ENCODE results near the gene EXOC4. TPM values are rescaled to one million over a fixed set of nuclear protein-coding genes. Genes with fewer than 3 reads are reported as not detected.

The EXOC4 gene
- total RNA-seq, 1 experiment from 2014 or later = 66.2 TPM

GRCh38 chr7:133587903-133588302 lies 335.0 kb downstream of the EXOC4 start:
- H3K9me3 ChIP-seq = no peaks in the 10 kb centered on the region
- H3K27me3 ChIP-seq (replicated peaks; ENCODE audit: control insufficient read depth, insufficient read depth, low read length) = no peaks in the 10 kb centered on the region
- Mint-ChIP-seq H3K9me3 (ENCODE audit: unreplicated experiment) (no peaks in the 10 kb centered on the region), H3K4me1 (ENCODE audit: low read depth, unreplicated experiment) (no peaks in the 10 kb centered on the region), H3K4me3 (ENCODE audit: unreplicated experiment) (no peak overlapping the region), H3K36me3 (ENCODE audit: insufficient read depth, unreplicated experiment) (peaks cover 6% of the 10 kb centered on the region), H3K27me3 (ENCODE audit: insufficient read depth, unreplicated experiment) (no peaks in the 10 kb centered on the region), H3K27ac (ENCODE audit: unreplicated experiment) (no peak overlapping the region)
- BruUV-seq (replicated peaks) = no TSS peak
- ChIA-PET POLR2A (no interaction called here), CTCF (no interaction called here)
- no peak overlapping the region for H3K4me3 ChIP-seq (ENCODE audit: low read depth, low read length)
- no peaks in the 10 kb centered on the region for H3K36me3 ChIP-seq (ENCODE audit: control insufficient read depth, insufficient read depth, low read length)
- no peak for DNase-seq
- H3K4me1 ChIP-seq = no peaks in the 10 kb centered on the region
- intact Hi-C loops (cut with micrococcal nuclease; ENCODE audit: unreplicated experiment) = no loop called here
- TF ChIP-seq CTCF (IDR thresholded peaks at IDR 0.05; ENCODE audit: insufficient read depth in 1 of 2, low read depth in 1 of 2, low read length in 1 of 2, severe bottlenecking in 1 of 2, unreplicated experiment in 1 of 2) = no peak

- no peak overlapping the region for H3K4me3 ChIP-seq (ENCODE audit: low read depth, low read length)
- H3K27ac Mint-ChIP-seq (ENCODE audit: unreplicated experiment) = no peak overlapping the region
- CTCF ChIA-PET = no interaction called here
Observed at GRCh38 chr7:133590795-133591194, 337.9 kb downstream of the EXOC4 start.

GRCh38 chr7:133591704-133592340 lies 338.9 kb downstream of the EXOC4 start:
- POLR2A ChIA-PET = no interaction called here
- no TSS peak for BruUV-seq (replicated peaks)
- no peaks in the 10 kb centered on the region for H3K4me1 ChIP-seq
- intact Hi-C loops (cut with micrococcal nuclease; ENCODE audit: unreplicated experiment) = no loop called here
- no peak overlapping the region for H3K27ac Mint-ChIP-seq (ENCODE audit: unreplicated experiment)
- H3K9me3 ChIP-seq = no peaks in the 10 kb centered on the region
- H3K9me3 Mint-ChIP-seq (ENCODE audit: unreplicated experiment) = no peaks in the 10 kb centered on the region
- no peak for TF ChIP-seq CTCF (IDR thresholded peaks at IDR 0.05; ENCODE audit: insufficient read depth in 1 of 2, low read depth in 1 of 2, low read length in 1 of 2, severe bottlenecking in 1 of 2, unreplicated experiment in 1 of 2)
- no peak overlapping the region for H3K4me3 Mint-ChIP-seq (ENCODE audit: unreplicated experiment)
- no peaks in the 10 kb centered on the region for H3K36me3 ChIP-seq (ENCODE audit: control insufficient read depth, insufficient read depth, low read length)
- H3K27me3 ChIP-seq (replicated peaks; ENCODE audit: control insufficient read depth, insufficient read depth, low read length) = no peaks in the 10 kb centered on the region
- CTCF ChIA-PET = no interaction called here
- peaks cover 6% of the 10 kb centered on the region for H3K36me3 Mint-ChIP-seq (ENCODE audit: insufficient read depth, unreplicated experiment)
- H3K27me3 Mint-ChIP-seq (ENCODE audit: insufficient read depth, unreplicated experiment) = no peaks in the 10 kb centered on the region
- H3K4me1 Mint-ChIP-seq (ENCODE audit: low read depth, unreplicated experiment) = no peaks in the 10 kb centered on the region
- no peak for DNase-seq
- H3K4me3 ChIP-seq (ENCODE audit: low read depth, low read length) = no peak overlapping the region

More at GRCh38 chr7:133590795-133591194, 337.9 kb downstream of the EXOC4 start:
- H3K27me3 ChIP-seq (replicated peaks; ENCODE audit: control insufficient read depth, insufficient read depth, low read length) = no peaks in the 10 kb centered on the region
- intact Hi-C loops (cut with micrococcal nuclease; ENCODE audit: unreplicated experiment) = no loop called here
- POLR2A ChIA-PET = no interaction called here
- no peaks in the 10 kb centered on the region for H3K9me3 Mint-ChIP-seq (ENCODE audit: unreplicated experiment)
- H3K36me3 ChIP-seq (ENCODE audit: control insufficient read depth, insufficient read depth, low read length) = no peaks in the 10 kb centered on the region
- H3K9me3 ChIP-seq = no peaks in the 10 kb centered on the region
- H3K36me3 Mint-ChIP-seq (ENCODE audit: insufficient read depth, unreplicated experiment) = peaks cover 6% of the 10 kb centered on the region
- no TSS peak for BruUV-seq (replicated peaks)
- no peaks in the 10 kb centered on the region for H3K4me1 ChIP-seq
- no peaks in the 10 kb centered on the region for H3K27me3 Mint-ChIP-seq (ENCODE audit: insufficient read depth, unreplicated experiment)
- no peaks in the 10 kb centered on the region for H3K4me1 Mint-ChIP-seq (ENCODE audit: low read depth, unreplicated experiment)
- DNase-seq = no peak
- H3K4me3 Mint-ChIP-seq (ENCODE audit: unreplicated experiment) = no peak overlapping the region
- TF ChIP-seq CTCF (IDR thresholded peaks at IDR 0.05; ENCODE audit: insufficient read depth in 1 of 2, low read depth in 1 of 2, low read length in 1 of 2, severe bottlenecking in 1 of 2, unreplicated experiment in 1 of 2) = no peak
